GM21825 (cell line): ENCODE measurements around the gene DOCK9.
"Not testable (repeated sequence)": the region's sequence is repeated elsewhere in the genome, so short reads cannot be mapped to it uniquely, and the experiment has no call there.

Experiments used
- ATAC-seq: cut with Tn5 transposase; IDR thresholded peaks from one replicate; pipeline ENCODE4 v1.9.1; 2021; ENCODE audit warnings: mild to moderate bottlenecking, moderate library complexity; ENCODE audit not compliant: unreplicated experiment

DOCK9 gene

GRCh38 chr13:98829541-98829940, 148.3 kb downstream of the DOCK9 start:
- ATAC-seq: no peak

- ATAC-seq: no peak
Observed at GRCh38 chr13:98828614-98829013, 149.2 kb downstream of the DOCK9 start.

- ATAC-seq: no peak
Observed at GRCh38 chr13:98827449-98827848, 150.4 kb downstream of the DOCK9 start.

GRCh38 chr13:98826146-98826545, 151.7 kb downstream of the DOCK9 start:
- ATAC-seq: no peak

- no peak for ATAC-seq
Observed at GRCh38 chr13:98825659-98826058, 152.2 kb downstream of the DOCK9 start.

DNA sequence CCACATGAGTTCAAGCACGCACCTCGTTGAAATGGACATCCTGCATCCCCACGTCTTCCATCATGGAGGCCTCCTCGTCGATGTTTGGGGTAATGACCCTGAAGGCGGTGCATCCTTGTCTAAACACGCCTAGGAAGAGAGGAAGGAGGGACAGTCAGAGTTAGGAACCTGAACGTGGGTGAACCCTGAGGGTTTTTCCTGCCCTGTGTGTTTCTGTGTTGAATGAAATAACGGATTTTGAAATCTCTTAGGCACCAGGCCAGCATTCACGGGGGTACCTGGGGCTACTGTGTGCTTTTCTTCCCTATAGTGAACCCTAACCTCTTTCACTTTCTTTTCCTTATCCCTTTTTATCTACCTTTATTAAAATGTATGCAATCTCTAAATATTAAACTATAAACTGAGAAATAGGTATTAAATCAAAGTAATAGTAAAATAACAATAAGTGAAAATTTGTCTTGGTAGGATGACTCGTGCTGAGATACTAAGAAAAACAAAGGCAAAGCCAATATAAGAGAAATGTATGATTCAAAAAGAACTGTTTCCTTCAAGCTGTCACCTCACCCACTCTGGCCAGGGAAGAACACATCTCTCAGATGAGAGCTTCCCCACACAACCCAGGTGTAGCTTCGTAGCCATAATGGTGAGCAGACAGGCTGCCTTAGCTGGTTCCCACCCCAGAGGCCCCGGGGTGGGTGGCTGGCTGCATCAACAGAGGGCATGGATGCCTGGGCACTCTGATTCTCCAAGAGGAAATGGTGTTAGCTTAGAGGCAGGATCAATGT, 153.3 kb downstream of the DOCK9 start:
- ATAC-seq: no peak

GRCh38 chr13:98823442-98823841, 154.4 kb downstream of the DOCK9 start:
- no peak for ATAC-seq

DNA sequence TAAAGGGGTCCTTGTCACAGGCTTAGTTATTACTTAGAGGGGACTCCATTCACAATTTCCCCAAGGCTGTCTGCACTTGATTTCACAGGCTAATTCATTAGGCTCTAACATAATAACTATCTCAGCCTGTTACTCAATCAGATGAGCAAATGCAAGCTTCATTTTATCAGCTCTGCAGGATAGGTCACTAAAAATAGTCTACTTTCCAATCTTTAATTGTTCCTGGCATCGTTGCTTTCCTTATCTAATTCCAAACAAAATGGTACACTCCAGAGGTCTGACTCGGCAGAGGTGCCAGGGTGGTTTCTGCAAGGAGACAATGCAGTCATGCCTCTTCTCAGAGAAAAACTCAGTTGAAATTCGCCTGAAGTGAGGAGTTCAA, 155.6 kb downstream of the DOCK9 start:
- no peak for ATAC-seq

GRCh38 chr13:98821372-98822224, 156.3 kb downstream of the DOCK9 start:
- no peak for ATAC-seq

- no peak for ATAC-seq
Observed at GRCh38 chr13:98820744-98821371, 157.0 kb downstream of the DOCK9 start.

GRCh38 chr13:98820300-98820699, 157.6 kb downstream of the DOCK9 start:
- ATAC-seq: no peak

DNA sequence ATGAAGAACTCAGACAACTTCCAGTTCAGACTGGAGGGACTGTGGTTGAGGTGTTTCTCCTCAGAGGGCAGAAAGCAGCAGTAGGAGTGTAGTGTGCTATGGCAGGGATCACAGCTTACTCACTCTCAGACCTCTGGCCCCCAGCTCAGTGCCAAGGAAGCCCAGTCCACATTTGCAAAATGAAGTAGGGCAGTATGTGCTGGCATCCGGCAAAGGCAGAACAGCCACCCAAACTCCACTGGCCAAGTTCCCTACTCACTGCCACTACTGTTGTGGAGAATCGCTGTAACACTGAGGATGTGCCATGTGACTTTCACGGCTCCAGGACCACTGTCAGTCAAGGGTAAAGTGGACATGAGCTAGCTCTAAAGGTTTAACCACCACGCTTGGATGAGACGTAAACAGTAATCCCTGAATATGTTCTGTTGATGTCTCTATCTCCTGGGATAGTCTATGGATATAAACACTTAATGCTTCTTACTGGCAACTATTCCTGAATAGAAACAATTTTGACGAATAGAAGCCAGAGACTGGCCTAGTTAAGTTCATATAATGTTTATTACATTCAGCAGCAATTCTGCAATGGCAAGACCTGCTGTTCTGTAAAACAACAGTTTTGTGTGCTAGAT, 158.4 kb downstream of the DOCK9 start:
- no peak for ATAC-seq

DNA sequence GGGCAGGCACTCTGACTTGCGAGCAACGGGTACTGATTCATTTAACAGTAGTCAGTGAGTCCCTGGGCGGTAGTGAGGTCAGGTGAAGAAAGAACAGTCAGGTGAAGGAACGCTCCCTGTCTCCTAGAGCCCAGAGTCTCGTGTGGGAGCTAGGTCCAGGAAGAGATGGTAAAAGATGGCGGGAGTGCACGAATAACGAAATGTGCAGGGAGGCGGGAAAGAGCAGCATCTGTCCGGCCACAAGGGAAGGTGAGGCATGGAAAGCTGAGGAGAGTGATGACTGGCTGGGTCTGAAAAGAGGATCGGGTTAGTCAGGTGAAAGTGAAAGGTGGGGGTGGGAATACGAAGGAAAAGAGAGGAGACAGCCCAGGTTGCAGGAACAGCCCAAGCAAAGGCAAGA, 161.5 kb downstream of the DOCK9 start:
- ATAC-seq: no peak

GRCh38 chr13:98813993-98814392, 163.9 kb downstream of the DOCK9 start:
- ATAC-seq: no peak

DNA sequence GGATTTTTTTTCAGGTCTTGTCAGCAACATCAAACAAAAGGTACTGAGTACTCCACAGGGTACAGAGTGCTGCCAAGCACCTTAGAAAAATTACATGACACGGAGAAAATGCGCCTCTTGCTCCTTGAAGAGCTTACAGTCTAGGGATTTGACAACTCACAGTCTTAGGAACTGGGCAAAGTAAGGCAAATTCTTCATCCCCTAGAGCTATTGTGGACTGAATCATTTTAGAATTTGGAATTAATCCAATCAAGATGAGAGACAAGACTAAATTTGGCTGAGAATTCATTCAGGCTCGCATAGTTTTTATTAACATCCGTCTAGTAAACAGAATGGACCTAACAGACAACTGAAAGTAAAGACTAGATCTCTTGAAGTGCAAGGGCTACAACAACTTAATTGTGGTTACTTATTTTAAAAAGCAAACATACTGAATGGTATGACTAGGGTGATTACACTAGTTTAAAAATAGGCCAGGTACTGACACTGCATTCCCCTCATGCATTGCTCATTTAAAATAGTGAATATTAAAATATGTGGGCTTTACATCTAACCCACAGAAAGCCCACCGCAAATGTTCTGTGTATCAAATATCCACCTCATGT, 165.6 kb downstream of the DOCK9 start:
- ATAC-seq: not testable (repeated sequence)

DNA sequence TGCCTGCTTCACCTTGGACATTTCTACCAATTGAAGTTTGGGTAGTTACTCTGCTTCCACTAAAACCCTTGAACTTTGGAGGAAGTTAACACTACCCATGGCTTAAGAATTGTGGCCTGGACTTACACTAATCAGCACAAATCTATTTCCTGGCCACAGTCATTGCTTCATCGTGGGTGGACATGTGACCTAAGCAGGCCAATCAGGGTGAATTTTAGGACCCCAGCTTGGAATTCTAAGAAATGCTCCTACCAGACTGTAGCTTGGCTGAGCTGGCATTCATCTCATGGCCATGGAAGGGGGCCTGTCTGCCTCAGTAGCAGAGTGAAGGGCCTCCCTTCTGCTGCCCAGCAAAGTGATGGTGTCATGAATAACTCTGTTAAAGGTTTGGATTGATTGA, 167.1 kb downstream of the DOCK9 start:
- ATAC-seq: no peak

- ATAC-seq: no peak
Observed at GRCh38 chr13:98809345-98809777, 168.5 kb downstream of the DOCK9 start.

GRCh38 chr13:98807774-98808173, 170.1 kb downstream of the DOCK9 start:
- ATAC-seq: no peak

DNA sequence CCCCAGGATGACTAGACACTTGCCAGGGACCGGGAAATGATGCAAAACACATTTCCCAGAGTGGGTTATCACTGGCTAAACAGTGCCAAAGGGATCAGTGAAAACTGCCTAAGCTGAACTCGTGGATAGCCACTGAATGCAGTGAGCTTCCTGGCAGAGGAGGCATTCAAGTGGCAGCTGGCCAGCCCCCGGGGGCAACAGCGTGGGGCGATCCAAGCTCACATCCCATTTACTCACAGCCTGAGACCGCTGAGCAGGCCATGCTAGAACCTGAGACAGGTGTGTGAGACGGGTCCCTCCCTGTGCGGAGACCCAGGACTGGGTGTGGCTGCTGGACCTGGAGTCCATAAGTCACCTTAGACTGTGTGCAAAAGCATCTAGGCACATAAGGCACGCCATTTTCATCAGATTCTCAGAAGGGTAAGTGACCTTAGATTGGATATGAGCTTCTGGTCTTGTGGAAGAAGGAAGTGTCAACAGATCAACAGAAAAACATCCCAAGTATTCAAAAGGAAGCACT, 173.5 kb downstream of the DOCK9 start:
- no peak for ATAC-seq

- no peak for ATAC-seq
Observed at GRCh38 chr13:98803921-98804320, 173.9 kb downstream of the DOCK9 start.
